Measurements from ENCODE around the gene PARVA. TPM values are rescaled to one million over a fixed set of nuclear protein-coding genes. Genes with fewer than 3 reads are reported as not detected.

PARVA gene
- total and polyA plus RNA-seq, 9 of the 15 experiments (the other 6 are each of a cell fraction or from before 2014, with no cell fraction given), result 0.11 TPM; not detected in 8

DNA sequence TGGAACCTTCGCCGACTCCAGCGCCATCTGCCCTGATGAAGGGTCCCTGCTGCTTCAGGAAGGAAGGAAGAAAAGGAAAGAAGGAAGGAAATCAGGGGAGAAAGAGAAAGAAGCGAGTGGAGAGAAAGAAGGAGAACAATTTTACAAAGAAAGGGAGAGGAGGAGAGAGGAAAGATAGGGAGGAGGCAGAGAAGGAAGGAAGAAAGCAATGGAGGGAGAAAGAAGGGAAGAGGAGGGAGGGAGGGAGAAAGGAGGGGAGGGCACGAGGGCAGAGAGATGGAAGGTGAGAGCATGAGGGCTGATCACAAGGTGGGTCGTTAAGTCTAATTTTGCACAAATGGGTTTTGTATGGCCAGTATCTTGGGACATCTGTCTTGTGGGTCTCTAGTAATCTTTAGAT is 39.2 kb downstream of the PARVA start:
- Histone ChIP-seq H3K4me2 (ENCODE audit: insufficient read depth, low read length) (no peak overlapping the region), H3K9me1 (ENCODE audit: control insufficient read depth, insufficient read depth, low read length) (no peaks in the 10 kb centered on the region), H3K27me3 (ENCODE audit: control insufficient read depth in 2 of 2, insufficient read depth in 2 of 2, low read length in 2 of 2) (no peaks in the 10 kb centered on the region; a peak in 2 of 5 replicates), H3K27ac (ENCODE audit: extremely low read depth, low read depth, low read length) (no peak overlapping the region), H3K4me3 (no peak overlapping the region), H3K36me3 (ENCODE audit: control insufficient read depth, insufficient read depth, low read length) (no peaks in the 10 kb centered on the region), H3K4me1 (replicated peaks in 1 of 2; ENCODE audit: control insufficient read depth in 2 of 2, insufficient read depth in 2 of 2, low read length in 2 of 2) (peaks cover 10 to 11% of the 10 kb centered on the region in 2 experiments), H3K9ac (ENCODE audit: insufficient read depth in 1 of 2, low read depth in 2 of 2, low read length in 2 of 2) (no peak overlapping the region), H3K79me2 (ENCODE audit: control insufficient read depth, insufficient read depth, low read length) (no peaks in the 10 kb centered on the region), H4K20me1 (replicated peaks; ENCODE audit: control insufficient read depth, insufficient read depth, low read length) (no peaks in the 10 kb centered on the region), H3K9me3 (replicated peaks; ENCODE audit: control insufficient read depth, insufficient read depth, low read depth, low read length) (no peaks in the 10 kb centered on the region), H2AFZ (ENCODE audit: low read depth, low read length) (0 out of 2 replicates have a peak overlapping the region, but pooled peaks have one; percentile 25)
- ChIA-PET CTCF (ENCODE audit: low intra/inter-chr PET ratio) (interaction anchor here (0.5 kb wide), 1 partner anchor 41 kb away, joined by 3 read pairs; no protein-coding TSS in a partner anchor), POLR2A (no interaction called here)
- in situ Hi-C loops (cut with MboI) (no loop called here), intact Hi-C loops (cut with micrococcal nuclease) (no loop called here)
- FAIRE-seq (no peak), DNase-seq (ENCODE audit: extremely low read depth in 1 of 4, low spot score in 3 of 4) (no peak), ATAC-seq (no peak)
- TF ChIP-seq TRIM24 (IDR thresholded peaks at IDR 0.05) (peak in 1 of 2 experiments; percentile 9; a peak in 1 of 4 replicates), ZNF174 (CRISPR knock-in tag; IDR thresholded peaks at IDR 0.05) (no peak), ARHGAP35 (IDR thresholded peaks at IDR 0.05; ENCODE audit: partially characterized antibody) (peak; percentile 54)
- TF ChIP-seq, protein P1, sequence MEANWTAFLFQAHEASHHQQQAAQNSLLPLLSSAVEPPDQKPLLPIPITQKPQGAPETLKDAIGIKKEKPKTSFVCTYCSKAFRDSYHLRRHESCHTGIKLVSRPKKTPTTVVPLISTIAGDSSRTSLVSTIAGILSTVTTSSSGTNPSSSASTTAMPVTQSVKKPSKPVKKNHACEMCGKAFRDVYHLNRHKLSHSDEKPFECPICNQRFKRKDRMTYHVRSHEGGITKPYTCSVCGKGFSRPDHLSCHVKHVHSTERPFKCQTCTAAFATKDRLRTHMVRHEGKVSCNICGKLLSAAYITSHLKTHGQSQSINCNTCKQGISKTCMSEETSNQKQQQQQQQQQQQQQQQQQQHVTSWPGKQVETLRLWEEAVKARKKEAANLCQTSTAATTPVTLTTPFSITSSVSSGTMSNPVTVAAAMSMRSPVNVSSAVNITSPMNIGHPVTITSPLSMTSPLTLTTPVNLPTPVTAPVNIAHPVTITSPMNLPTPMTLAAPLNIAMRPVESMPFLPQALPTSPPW (CRISPR knock-in tag; IDR thresholded peaks at IDR 0.05), result no peak
- TF ChIP-seq, protein P2, sequence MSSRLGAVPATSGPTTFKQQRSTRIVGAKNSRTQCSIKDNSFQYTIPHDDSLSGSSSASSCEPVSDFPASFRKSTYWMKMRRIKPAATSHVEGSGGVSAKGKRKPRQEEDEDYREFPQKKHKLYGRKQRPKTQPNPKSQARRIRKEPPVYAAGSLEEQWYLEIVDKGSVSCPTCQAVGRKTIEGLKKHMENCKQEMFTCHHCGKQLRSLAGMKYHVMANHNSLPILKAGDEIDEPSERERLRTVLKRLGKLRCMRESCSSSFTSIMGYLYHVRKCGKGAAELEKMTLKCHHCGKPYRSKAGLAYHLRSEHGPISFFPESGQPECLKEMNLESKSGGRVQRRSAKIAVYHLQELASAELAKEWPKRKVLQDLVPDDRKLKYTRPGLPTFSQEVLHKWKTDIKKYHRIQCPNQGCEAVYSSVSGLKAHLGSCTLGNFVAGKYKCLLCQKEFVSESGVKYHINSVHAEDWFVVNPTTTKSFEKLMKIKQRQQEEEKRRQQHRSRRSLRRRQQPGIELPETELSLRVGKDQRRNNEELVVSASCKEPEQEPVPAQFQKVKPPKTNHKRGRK (tag; IDR thresholded peaks at IDR 0.05), result peak; percentile 73; the same call in 1 of the 2 replicates
- TF ChIP-seq, protein P3, sequence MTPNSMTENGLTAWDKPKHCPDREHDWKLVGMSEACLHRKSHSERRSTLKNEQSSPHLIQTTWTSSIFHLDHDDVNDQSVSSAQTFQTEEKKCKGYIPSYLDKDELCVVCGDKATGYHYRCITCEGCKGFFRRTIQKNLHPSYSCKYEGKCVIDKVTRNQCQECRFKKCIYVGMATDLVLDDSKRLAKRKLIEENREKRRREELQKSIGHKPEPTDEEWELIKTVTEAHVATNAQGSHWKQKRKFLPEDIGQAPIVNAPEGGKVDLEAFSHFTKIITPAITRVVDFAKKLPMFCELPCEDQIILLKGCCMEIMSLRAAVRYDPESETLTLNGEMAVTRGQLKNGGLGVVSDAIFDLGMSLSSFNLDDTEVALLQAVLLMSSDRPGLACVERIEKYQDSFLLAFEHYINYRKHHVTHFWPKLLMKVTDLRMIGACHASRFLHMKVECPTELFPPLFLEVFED (CRISPR knock-in tag; conservative IDR thresholded peaks at IDR 0.05), result peak; percentile 66; the same call in 1 of the 2 replicates
- WGBS (ENCODE audit: insufficient coverage, low coverage, missing lambda C conversion rate), result 52% methylated on average over 6 of the region's 6 CpGs
- no TSS peak for BruUV-seq (replicated peaks)

Data from K562 (cell line).